GM20000 (cell line): ENCODE results near the gene NDUFS8.

ENCODE experiments used
- DNase-seq: peaks from one replicate; pipeline ENCODE4 v3.0.0; 2012; ENCODE audit warnings: low spot score
- CTCF ChIP-seq: IDR thresholded peaks from 2 replicates; pipeline ENCODE4 v1.5.1; 2012; ENCODE audit warnings: mild to moderate bottlenecking, control low read depth; ENCODE audit errors: extremely low read depth, missing control alignments

Gene NDUFS8

GRCh38 chr11:68077617-68078582 is 47.4 kb downstream of the NDUFS8 start:
- no peak for TF ChIP-seq CTCF
- DNase-seq: peak; percentile 43

GRCh38 chr11:68080860-68081259 is 50.4 kb downstream of the NDUFS8 start:
- no peak for TF ChIP-seq CTCF
- DNase-seq: no peak

- no peak for DNase-seq
- TF ChIP-seq CTCF: no peak
Observed at GRCh38 chr11:68081691-68082090, 51.2 kb downstream of the NDUFS8 start.

- TF ChIP-seq CTCF: no peak
Observed at GRCh38 chr11:68082481-68082880, 52.0 kb downstream of the NDUFS8 start.

GRCh38 chr11:68083517-68083916 is 53.0 kb downstream of the NDUFS8 start:
- no peak for DNase-seq
- no peak for TF ChIP-seq CTCF

More at GRCh38 chr11:68082481-68082880, 52.0 kb downstream of the NDUFS8 start:
- DNase-seq: no peak
